ENCODE measurements around the gene CAMKMT.

DNA sequence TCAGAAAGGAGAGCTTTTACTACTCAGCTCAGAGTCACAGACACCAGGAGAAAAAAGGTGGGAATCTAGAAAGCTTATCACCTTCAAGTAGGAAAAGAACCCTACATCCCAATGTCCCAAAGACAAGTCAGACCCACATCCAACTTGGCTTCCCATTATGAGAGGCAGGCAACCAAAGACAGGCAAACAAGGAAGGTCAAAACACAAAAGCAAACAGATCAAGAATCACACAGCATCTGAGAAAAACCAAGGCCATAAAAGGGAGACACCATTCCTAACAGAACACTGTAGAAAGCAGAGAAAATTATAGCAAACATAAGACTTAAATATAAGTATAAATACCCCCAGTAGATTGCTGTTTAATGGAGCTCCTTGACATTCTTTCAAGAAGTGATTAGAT is 45.8 kb upstream of the CAMKMT start:
- TF ChIP-seq POLR2A (IDR thresholded peaks at IDR 0.05) (no peak), EP300 (IDR thresholded peaks at IDR 0.05) (no peak)
- TF ChIP-seq, protein P1, sequence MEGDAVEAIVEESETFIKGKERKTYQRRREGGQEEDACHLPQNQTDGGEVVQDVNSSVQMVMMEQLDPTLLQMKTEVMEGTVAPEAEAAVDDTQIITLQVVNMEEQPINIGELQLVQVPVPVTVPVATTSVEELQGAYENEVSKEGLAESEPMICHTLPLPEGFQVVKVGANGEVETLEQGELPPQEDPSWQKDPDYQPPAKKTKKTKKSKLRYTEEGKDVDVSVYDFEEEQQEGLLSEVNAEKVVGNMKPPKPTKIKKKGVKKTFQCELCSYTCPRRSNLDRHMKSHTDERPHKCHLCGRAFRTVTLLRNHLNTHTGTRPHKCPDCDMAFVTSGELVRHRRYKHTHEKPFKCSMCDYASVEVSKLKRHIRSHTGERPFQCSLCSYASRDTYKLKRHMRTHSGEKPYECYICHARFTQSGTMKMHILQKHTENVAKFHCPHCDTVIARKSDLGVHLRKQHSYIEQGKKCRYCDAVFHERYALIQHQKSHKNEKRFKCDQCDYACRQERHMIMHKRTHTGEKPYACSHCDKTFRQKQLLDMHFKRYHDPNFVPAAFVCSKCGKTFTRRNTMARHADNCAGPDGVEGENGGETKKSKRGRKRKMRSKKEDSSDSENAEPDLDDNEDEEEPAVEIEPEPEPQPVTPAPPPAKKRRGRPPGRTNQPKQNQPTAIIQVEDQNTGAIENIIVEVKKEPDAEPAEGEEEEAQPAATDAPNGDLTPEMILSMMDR (IDR thresholded peaks at IDR 0.05), result no peak
